Subcutaneous adipose tissue (tissue), 4 donors: ENCODE measurements around the gene GRID1. TPM values are rescaled to one million over a fixed set of nuclear protein-coding genes. Genes with fewer than 3 reads are reported as not detected.

Experiments
- total RNA-seq, 4 donors: library from RNA; depleted of rRNA; stranded (reverse); fragments of >200 nt; gene quantifications; one replicate each; pipeline ENCODE4 v1.1.0, GENCODE V29; 2016
- TF ChIP-seq, protein P1 (sequence below): fragments of 450-650 bp; IDR thresholded peaks from one replicate; pipeline ENCODE4 v1.5.1; 2016; ENCODE audit warnings: low read depth, mild to moderate bottlenecking, control low read depth, antibody characterized with exemption, moderate library complexity

GRID1 gene
- total RNA-seq, 4 donors from 2014 or later, result 0.49 to 2.0 (median 1.1) TPM

DNA sequence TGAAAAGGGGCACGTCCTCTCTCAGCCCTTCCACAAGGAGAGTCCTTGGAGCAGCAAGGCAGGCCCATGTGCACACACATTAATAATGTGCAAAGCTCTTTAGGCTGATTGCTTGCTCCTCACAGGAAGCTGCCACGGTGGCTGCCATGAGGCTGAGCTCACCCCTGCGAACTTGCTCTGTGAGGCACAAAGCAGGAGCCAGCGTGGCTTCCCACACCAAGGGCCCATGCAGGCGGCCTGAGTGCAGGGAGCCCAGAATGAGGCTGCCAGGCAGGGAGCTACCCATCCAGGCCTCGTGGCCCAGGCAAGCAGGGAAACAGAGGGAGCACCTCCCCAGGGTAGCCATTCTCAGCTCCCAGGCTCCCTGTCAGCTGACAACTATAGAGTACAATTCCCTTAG, 242.9 kb downstream of the GRID1 start:
- TF ChIP-seq, protein P1, sequence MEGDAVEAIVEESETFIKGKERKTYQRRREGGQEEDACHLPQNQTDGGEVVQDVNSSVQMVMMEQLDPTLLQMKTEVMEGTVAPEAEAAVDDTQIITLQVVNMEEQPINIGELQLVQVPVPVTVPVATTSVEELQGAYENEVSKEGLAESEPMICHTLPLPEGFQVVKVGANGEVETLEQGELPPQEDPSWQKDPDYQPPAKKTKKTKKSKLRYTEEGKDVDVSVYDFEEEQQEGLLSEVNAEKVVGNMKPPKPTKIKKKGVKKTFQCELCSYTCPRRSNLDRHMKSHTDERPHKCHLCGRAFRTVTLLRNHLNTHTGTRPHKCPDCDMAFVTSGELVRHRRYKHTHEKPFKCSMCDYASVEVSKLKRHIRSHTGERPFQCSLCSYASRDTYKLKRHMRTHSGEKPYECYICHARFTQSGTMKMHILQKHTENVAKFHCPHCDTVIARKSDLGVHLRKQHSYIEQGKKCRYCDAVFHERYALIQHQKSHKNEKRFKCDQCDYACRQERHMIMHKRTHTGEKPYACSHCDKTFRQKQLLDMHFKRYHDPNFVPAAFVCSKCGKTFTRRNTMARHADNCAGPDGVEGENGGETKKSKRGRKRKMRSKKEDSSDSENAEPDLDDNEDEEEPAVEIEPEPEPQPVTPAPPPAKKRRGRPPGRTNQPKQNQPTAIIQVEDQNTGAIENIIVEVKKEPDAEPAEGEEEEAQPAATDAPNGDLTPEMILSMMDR, result no peak

DNA sequence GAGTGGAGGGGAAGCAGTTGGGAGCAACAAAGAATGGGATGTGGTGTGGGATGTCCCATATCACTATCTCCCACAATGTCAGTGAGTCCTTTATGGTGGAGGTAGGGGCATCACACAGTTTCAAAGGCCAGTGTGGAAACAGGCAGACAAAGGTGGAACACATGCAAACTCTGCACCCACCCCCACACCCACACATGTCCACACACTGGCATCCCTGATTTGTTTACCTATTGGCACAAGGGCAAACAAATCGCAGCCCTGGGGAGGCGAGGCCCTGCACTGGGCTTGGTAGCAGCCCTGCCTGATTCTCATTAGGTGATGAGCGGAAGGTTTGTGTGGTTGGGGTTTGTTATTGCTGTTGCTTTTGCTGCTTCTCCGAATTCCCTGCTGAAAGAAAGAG, 243.3 kb downstream of the GRID1 start:
- TF ChIP-seq, protein P1, result no peak

DNA sequence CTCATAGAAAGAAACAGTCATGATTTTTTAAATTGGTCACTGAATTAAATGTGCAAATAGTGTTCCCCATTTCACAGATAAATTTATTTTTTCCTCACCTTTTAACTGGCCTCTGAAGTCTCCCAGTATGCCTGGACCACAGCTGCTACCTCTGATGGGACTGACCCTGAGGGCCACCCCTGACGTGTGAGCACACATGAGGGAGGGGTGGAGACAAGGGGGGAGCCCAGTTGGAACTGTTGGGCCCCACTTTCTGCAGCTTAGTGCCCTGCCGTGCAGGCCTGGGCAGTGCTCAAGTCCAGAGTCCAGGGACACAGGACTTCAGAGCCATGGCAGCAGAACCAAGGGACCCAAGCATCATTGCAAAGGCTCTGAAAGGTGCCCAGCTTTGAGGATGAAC, 243.9 kb downstream of the GRID1 start:
- TF ChIP-seq, protein P1, result no peak

DNA sequence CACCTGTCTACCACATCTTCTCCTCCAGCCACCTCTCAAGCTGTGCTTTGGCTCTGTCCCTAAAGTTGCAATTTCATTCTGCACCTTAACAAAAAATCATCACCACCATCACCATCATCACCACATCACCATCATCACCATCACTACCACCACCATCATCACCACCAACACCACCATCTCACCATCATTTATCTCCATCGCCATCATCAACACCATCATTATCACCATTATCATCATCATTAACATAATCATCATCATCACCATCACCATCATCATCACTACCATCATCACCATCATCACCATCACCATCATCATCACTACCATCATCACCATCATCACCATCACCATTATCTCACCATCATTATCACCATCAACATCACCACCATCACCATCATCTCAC, 245.4 kb downstream of the GRID1 start:
- TF ChIP-seq, protein P1, result no peak

DNA sequence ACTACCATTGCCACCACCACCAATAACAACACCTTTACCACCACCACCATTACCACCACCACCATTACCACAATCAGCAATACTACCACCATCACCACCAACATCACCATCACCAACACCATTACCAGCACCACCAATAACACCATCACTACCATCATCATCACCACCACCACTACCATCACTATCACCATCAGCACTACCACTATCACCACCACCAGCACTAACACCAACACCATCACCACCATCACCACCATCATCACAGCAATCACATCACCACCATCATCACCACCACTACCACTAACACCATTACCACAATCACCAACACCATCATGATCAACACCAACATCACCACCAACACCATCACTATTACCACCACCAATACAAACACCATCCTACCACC, 249.5 kb downstream of the GRID1 start:
- TF ChIP-seq, protein P1, result no peak

DNA sequence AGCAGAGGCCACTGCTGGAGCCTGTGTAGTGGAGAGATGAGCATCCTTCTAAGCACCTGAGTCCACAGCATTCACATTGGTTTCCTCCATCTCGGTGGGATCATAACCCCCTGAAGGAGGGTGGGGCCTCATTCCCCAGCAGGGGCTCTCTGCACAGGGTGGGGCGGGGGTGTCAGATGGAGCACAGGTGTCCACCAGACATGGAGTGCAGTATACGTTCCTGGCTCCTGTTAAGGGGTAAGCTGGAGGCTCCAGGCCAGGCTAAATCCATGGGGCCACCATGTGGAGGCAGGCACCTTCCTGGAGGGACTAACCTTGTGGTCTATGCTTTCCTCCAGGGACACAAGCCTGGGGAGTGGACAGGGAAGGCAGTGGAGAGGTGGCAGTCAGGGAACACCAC, 252.6 kb downstream of the GRID1 start:
- TF ChIP-seq, protein P1, result no peak

DNA sequence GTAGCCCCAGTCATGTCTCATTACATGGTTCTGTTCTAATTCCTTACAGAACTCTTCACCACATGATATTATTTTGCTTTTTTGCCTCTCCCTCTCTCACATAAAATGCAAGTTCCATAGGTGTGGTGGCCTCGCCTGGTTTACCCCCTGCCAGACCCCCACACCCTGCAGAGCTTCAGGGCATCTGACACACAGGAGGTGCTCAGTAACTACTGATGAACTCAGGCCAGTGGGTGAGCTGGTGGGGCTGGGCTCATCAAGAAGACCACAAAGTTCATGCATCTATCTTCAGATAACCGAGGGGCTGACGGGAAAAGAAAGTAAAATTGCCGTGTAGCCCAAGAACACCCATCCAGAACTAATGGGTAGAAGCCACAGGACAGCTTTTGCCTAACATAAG, 253.1 kb downstream of the GRID1 start:
- TF ChIP-seq, protein P1, result no peak
